HL-60 (cell line): ENCODE measurements around the gene C17orf113.
A peak's percentile ranks its signal among the peaks of the same experiment; 100 is the strongest.
"Not testable (repeated sequence)": the region's sequence is repeated elsewhere in the genome, so short reads cannot be mapped to it uniquely, and the experiment has no call there.

Experiments
- DNase-seq, 2 experiments: peaks; one replicate each; pipeline ENCODE4 v3.0.0-alpha.2; 2010 to 2020; ENCODE audit warnings: low read depth in 1 of 2, low spot score in 1 of 2
- H3K27ac ChIP-seq: fragments of 250-450 bp; sonication (Bioruptor Pico); replicated peaks from 2 replicates; pipeline ENCODE4 v1.5.1; 2020; ENCODE audit warnings: mild to moderate bottlenecking, moderate library complexity
- H3K27me3 ChIP-seq: fragments of 250-450 bp; sonication (Bioruptor Pico); 2 replicates; pipeline ENCODE4 v1.5.1; 2021; ENCODE audit warnings: mild to moderate bottlenecking, moderate library complexity; ENCODE audit not compliant: insufficient read depth, poor library complexity, severe bottlenecking
- H3K4me3 ChIP-seq: replicated peaks from 2 replicates; pipeline ENCODE4 v1.5.1; 2011; ENCODE audit warnings: mild to moderate bottlenecking, control low read depth, low read length; ENCODE audit not compliant: insufficient read depth
- GABPA ChIP-seq: IDR thresholded peaks from 2 replicates; pipeline ENCODE4 v1.6.1; 2012; ENCODE audit warnings: low read depth
- POLR2AphosphoS5 ChIP-seq: IDR thresholded peaks from 2 replicates; pipeline ENCODE4 v1.6.1; 2012; ENCODE audit warnings: low read depth
- SPI1 ChIP-seq: IDR thresholded peaks from 2 replicates; pipeline ENCODE4 v1.6.1; 2012; ENCODE audit warnings: low read depth, mild to moderate bottlenecking, borderline replicate concordance
- TF ChIP-seq, protein P1 (sequence below): IDR thresholded peaks from one replicate; pipeline ENCODE4 v1.5.1; 2011; ENCODE audit warnings: low read length, control low read depth, inconsistent platforms; ENCODE audit not compliant: insufficient read depth
- TF ChIP-seq, protein P2 (sequence below): IDR thresholded peaks from 2 replicates; pipeline ENCODE4 v1.6.1; 2012; ENCODE audit warnings: low read depth; ENCODE audit not compliant: insufficient replicate concordance

C17orf113 gene

GRCh38 chr17:42023524-42024349, 26.7 kb downstream of the C17orf113 start:
- H3K27ac ChIP-seq = peak overlapping the region; percentile 73
- TF ChIP-seq POLR2AphosphoS5 = peak; percentile 79
- peak; percentile 68 for TF ChIP-seq SPI1
- TF ChIP-seq, protein P1, sequence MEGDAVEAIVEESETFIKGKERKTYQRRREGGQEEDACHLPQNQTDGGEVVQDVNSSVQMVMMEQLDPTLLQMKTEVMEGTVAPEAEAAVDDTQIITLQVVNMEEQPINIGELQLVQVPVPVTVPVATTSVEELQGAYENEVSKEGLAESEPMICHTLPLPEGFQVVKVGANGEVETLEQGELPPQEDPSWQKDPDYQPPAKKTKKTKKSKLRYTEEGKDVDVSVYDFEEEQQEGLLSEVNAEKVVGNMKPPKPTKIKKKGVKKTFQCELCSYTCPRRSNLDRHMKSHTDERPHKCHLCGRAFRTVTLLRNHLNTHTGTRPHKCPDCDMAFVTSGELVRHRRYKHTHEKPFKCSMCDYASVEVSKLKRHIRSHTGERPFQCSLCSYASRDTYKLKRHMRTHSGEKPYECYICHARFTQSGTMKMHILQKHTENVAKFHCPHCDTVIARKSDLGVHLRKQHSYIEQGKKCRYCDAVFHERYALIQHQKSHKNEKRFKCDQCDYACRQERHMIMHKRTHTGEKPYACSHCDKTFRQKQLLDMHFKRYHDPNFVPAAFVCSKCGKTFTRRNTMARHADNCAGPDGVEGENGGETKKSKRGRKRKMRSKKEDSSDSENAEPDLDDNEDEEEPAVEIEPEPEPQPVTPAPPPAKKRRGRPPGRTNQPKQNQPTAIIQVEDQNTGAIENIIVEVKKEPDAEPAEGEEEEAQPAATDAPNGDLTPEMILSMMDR = no peak
- TF ChIP-seq, protein P2, sequence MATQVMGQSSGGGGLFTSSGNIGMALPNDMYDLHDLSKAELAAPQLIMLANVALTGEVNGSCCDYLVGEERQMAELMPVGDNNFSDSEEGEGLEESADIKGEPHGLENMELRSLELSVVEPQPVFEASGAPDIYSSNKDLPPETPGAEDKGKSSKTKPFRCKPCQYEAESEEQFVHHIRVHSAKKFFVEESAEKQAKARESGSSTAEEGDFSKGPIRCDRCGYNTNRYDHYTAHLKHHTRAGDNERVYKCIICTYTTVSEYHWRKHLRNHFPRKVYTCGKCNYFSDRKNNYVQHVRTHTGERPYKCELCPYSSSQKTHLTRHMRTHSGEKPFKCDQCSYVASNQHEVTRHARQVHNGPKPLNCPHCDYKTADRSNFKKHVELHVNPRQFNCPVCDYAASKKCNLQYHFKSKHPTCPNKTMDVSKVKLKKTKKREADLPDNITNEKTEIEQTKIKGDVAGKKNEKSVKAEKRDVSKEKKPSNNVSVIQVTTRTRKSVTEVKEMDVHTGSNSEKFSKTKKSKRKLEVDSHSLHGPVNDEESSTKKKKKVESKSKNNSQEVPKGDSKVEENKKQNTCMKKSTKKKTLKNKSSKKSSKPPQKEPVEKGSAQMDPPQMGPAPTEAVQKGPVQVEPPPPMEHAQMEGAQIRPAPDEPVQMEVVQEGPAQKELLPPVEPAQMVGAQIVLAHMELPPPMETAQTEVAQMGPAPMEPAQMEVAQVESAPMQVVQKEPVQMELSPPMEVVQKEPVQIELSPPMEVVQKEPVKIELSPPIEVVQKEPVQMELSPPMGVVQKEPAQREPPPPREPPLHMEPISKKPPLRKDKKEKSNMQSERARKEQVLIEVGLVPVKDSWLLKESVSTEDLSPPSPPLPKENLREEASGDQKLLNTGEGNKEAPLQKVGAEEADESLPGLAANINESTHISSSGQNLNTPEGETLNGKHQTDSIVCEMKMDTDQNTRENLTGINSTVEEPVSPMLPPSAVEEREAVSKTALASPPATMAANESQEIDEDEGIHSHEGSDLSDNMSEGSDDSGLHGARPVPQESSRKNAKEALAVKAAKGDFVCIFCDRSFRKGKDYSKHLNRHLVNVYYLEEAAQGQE = no peak
- TF ChIP-seq GABPA = peak; percentile 43
- peak; percentile 82 to 93 for DNase-seq
- no peak overlapping the region for H3K4me3 ChIP-seq
- H3K27me3 ChIP-seq = no peaks in the 10 kb centered on the region

DNA sequence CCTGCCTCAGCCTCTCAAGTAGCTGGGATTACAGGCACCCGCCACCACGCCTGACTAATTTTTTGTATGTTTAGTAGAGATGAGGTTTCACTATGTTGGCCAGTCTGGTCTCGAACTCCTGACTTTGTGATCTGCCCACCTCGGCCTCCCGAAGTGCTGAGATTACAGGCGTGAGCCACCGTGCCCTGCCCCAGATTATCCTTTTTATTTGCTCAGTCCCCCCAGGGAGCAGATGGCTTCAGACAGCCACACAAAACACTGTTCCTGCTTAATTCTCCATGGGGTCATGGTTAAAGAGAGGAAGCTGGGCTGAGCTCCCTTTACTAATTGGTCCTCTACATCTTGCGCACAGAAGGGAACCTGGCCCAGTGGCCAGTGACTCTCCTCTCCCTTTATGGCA, 29.6 kb downstream of the C17orf113 start:
- H3K27ac ChIP-seq = peak overlapping the region; percentile 82
- peak overlapping the region; percentile 93 for H3K4me3 ChIP-seq
- DNase-seq, H3K27me3 ChIP-seq: not testable (repeated sequence)

DNA sequence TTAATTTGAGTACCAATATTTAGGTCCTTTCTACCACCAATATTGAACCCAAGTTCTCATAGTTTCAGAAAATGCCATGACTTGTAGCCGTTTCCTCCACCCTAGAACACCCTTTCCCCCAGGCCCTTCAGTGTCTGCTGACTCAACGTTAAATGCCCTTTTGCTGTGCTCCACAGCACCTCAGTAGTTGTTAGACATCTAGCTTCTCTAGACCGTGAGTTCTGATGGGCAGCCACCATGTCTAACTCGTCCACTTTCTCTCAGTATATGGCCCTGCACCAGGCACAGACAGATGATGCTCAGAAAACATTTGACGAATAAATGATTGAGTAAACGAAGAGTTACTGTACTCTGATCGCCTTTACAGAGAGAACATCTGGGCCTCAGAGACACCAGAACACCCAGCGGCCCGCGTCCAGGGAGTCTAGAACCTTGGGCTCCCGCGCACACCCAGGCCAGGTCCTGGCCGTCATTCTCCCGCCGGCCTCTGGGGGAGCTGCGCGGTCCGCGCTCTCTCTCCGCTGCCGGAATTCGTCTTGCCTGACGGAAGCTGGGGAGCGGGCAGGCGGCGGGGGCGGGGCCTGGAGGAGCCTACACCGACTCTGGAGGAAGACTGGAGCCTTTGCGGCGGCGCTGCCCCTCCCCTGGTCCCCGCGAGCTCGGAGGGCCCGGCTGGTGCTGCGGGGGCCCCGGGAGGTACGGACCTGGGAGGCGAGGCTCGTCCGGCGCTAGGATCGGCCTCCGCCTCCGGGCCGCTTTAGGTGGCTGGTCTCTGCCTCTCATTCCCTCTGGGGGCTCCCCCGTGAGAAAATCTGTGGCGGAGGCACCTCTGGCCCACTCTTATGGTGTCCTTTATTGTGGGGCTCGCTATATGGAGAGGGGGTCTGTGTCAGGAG, 30.6 kb downstream of the C17orf113 start, which contains the start of gene NKIRAS2:
NKIRAS2 (plus strand) TSS at position 582 of the 896 bp plus-strand sequence. CDS start 1,488 bp downstream, outside the sequence.
- H3K27me3 ChIP-seq = no peaks in the 10 kb centered on the region
- peak; percentile 83 to 97 for DNase-seq
- TF ChIP-seq GABPA (peak; percentile 89), SPI1 (no peak)
- TF ChIP-seq, protein P1 = peak; percentile 78
- H3K27ac ChIP-seq = peak within 1 kb of the TSS; percentile 82
- peak within 1 kb of the TSS; percentile 93 for H3K4me3 ChIP-seq

GRCh38 chr17:42018988-42019387, 31.4 kb downstream of the C17orf113 start:
- H3K27ac ChIP-seq = no peak overlapping the region
- H3K4me3 ChIP-seq = no peak overlapping the region
- no peak for DNase-seq
- no peaks in the 10 kb centered on the region for H3K27me3 ChIP-seq
- no peak for TF ChIP-seq SPI1
- TF ChIP-seq, protein P2 = no peak
- TF ChIP-seq POLR2AphosphoS5 = no peak
